Kidney tubule cell (primary cell): ENCODE data around the gene LDLRAD4.
A peak's percentile ranks its signal among the peaks of the same experiment; 100 is the strongest.
"Not testable (repeated sequence)": the region's sequence is repeated elsewhere in the genome, so short reads cannot be mapped to it uniquely, and the experiment has no call there.

ENCODE experiments used
- DNase-seq: peaks from one replicate; pipeline ENCODE4 v3.0.0-alpha.2; 2018; ENCODE audit warnings: low spot score

LDLRAD4 gene

GRCh38 chr18:13338318-13338717, 119.8 kb downstream of the LDLRAD4 start:
- DNase-seq, result no peak

- DNase-seq, result no peak
These were observed 121.1 kb downstream of the LDLRAD4 start for GRCh38 chr18:13339653-13340052.

DNA sequence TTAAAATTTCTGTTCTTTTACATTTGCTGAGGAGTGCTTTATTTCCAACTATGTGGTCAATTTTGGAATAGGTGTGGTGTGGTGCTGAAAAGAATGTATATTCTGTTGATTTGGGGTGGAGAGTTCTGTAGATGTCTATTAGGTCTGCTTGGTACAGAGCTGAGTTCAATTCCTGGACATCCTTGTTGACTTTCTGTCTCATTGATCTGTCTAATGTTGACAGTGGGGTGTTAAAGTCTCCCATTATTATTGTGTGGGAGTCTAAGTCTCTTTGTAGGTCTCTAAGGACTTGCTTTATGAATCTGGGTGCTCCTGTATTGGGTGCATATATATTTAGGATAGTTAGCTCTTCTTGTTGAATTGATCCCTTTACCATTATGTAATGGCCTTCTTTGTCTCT, 127.9 kb downstream of the LDLRAD4 start:
- not testable (repeated sequence) for DNase-seq

DNA sequence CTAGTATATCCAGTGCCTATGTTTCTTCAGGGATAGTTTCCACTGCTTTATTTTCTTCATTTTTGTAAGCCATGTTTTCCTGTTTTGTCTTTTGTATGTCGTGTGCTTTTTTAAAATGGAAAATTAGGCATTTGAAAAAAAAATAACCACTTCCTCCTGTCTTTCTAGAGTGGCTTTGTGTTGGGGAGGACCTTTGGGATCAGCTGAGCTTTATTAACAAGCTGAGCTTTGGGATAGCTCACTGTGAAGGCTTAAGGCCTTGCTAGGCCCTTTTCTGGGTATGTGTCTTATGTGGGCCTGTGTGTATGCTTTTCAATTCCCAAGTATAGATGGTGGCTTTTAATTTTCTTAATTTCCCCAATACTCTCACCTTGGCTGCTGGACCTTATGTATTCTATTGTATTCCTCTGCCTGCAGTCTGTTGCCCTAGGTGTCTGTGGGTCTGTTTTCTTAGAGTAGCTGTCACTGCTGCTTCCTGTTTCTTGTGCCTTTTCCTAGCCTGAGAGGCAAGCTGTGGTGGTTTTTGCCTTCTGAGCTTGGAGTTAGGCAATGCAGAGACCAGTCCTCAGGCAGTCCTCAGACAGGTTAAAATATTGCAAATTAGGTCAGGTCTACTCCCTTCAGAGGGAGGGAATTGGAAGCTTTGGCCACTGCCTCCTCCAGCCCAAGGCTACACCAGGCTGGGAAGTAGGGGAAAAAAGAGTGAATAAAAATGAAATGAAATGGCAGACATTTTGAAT, 134.7 kb downstream of the LDLRAD4 start:
- DNase-seq, result no peak

- DNase-seq, result no peak
These were observed 135.8 kb downstream of the LDLRAD4 start for GRCh38 chr18:13354402-13354801.

DNA sequence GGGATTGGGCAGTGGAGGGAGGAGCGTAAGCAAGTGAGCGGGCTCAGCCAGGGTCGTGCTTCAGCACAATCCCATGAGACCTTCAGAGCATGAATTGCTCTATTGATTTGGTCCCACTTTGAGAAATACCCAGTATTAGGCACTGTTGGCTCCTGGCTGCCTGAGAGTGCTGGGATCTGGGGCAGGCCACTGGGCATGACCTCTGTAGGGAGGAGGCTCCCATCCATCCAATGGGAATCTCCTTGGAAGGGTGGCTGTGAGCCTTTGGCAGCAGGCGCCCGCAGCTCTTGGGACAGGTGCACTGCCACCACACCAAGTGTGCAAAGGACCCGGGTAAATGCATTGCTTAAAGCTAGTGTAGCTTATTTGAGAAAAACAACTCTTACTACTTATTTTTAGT, 137.5 kb downstream of the LDLRAD4 start:
- DNase-seq, result no peak

DNA sequence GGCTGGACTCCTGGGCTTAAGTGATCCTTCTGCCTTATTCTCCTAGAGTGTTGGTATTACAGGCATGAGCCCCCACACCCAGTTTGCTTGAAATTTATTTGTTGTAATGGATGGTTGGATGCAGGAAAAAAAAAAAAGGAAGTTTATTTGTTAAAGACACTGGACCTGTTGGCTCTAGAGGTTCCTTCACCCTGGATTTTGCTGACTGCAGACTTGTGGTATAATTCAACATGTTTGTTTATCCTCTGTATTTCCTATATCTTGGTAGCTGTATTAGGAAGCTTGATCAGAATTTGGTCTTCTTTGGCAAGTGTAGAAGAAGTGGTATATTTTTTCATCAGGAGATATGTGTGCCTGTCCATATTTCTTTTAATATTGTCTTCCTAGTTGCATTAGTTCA, 138.7 kb downstream of the LDLRAD4 start:
- no peak for DNase-seq

DNA sequence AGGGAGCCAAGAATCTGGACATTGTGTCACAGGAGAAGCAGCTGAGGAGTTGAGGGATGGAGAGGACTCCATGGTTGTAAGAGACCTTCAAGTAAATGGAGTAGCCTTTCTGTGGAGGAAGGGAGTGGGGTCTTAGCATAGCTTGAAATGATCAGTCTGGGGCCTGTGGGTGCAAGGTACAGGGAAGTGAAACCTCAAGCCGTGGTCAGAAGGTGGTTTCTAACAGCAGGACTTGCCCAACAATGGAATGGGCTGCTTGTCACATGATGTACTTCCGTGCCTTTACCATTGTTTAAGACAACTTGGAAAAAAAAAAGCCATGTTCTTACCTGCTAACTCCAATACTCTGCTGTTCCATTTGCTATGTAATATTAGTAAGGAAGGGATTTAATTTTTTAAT, 140.7 kb downstream of the LDLRAD4 start:
- no peak for DNase-seq

GRCh38 chr18:13361431-13361830, 142.9 kb downstream of the LDLRAD4 start:
- no peak for DNase-seq

DNA sequence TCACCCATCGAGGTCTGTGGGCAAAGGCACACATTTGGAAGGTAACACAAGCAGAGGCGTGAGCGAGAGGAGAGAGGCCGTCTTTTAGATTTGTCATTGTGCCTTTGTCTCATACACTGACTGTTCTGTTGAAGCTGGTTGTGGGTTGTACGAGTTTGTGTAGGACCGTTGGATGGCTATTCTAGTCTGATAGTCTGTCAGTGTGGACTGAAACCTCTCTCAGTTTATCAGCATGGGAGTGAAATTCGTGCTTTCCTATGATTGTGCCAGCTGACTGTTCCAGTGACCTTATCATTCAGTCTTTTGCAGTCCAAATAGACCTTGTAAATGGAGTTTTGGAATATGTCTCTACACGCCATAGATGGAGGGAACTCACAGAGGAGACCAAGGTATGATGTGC, 143.5 kb downstream of the LDLRAD4 start:
- no peak for DNase-seq

DNA sequence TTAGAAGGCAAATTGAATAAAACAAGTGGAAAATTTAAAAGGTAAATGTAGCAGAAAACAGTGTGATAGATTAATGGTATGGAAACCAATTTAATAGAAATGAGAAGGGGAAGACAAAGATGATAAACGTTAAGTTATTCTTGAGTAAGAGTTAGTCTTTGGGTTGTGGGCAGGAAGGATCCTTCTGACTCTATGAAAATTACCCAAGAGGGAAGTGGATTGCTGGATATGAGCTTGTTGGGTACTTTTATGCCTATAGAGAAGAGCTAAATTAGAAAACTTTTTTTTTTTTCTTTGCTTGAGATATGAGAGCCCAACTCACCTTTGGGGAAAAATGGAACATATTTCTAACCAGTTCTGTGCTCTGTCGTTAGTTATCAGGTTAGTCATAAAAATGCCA, 144.0 kb downstream of the LDLRAD4 start:
- DNase-seq, result no peak

DNA sequence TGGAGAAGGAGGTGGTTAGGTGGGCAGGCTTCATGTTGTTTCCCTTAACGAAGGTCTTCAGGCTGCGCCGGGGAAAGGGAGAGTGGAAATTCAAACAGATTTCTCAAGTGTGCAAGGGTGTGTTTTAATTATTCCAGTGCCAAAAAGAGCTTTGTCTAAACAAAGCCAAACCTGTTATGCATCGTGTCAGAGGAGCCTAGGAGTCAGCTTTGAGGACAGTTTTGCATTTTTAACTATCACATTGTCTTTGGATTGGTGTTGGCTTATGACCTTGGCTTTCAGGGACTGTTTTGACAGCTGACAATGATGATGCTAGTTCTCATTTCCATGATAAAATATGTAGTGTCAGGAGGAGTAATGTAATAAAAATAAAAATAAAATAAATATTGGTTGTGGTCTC, 144.8 kb downstream of the LDLRAD4 start:
- no peak for DNase-seq

DNA sequence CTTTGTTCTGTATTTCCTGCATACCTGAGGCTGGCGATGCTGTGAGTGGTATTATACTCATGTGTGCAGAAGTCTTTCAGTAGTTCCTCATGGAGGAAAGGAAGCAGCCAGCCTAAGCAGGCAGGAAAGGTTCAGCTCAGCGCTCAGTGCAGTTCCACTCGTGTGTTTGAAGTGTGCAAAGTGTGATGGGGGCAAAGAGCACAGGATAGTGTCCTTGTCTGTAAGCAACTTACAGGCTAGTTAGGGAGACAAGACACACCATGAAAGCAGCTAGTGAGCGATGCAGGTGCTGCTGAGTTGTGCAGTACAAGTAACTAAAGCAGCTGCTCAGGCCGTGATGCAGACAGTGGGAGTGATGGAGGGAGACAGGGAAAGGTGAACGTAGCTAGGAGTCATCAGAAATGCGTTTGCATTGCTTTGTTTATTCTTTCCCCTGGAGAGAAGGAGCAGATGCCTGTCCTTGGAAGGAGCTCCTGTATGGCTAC, 146.2 kb downstream of the LDLRAD4 start:
- DNase-seq, result no peak

- DNase-seq, result no peak
These were observed 147.6 kb downstream of the LDLRAD4 start for GRCh38 chr18:13366131-13366530.

- no peak for DNase-seq
These were observed 148.0 kb downstream of the LDLRAD4 start for GRCh38 chr18:13366541-13366940.

- no peak for DNase-seq
These were observed 148.7 kb downstream of the LDLRAD4 start for GRCh38 chr18:13366962-13367892.

- DNase-seq, result no peak
These were observed 149.7 kb downstream of the LDLRAD4 start for GRCh38 chr18:13368080-13368813.

DNA sequence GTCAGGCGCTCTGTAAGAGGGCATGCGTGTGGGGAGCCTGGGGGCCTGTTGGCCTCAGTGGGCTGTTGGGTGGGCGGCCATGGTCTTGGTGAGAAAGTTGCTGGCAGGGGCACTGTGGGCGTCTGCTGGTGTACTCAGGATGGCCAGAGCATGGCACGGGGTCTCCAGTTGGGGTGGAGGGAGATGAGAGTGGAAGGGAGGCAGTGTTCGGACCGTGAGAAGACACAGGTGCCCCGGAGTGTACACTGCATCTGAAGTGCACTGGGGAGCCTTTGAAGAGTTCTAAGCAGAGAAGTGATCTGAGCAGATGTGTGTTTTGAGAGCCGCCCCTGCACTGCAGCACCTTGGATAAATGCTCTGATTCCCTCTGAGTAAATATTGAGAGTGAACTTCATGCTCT, 150.8 kb downstream of the LDLRAD4 start:
- no peak for DNase-seq

- DNase-seq, result peak; percentile 92
These were observed 151.4 kb downstream of the LDLRAD4 start for GRCh38 chr18:13369756-13370510.

GRCh38 chr18:13370995-13371625, 152.6 kb downstream of the LDLRAD4 start:
- DNase-seq, result no peak
